ENCODE results near the gene MORN1. TPM values are rescaled to one million over a fixed set of nuclear protein-coding genes. Genes with fewer than 3 reads are reported as not detected.

MORN1 gene
- total RNA-seq, 2 donors from 2014 or later: 7.0 to 8.4 TPM

- ATAC-seq (no peak), DNase-seq (no peak)
- no peaks in the 10 kb centered on the region for H3K9me3 ChIP-seq (ENCODE audit: control insufficient read depth, low read length, poor library complexity, severe bottlenecking)
- Mint-ChIP-seq H3K36me3 (ENCODE audit: low read depth) (no peaks in the 10 kb centered on the region), H3K27ac (no peak overlapping the region), H3K4me3 (no peak overlapping the region), H3K4me1 (no peaks in the 10 kb centered on the region), H3K27me3 (no peaks in the 10 kb centered on the region)
Measured at GRCh38 chr1:2431103-2431502, 39.7 kb upstream of the MORN1 start.

GRCh38 chr1:2430592-2430973, 39.2 kb upstream of the MORN1 start:
- H3K9me3 ChIP-seq (ENCODE audit: control insufficient read depth, low read length, poor library complexity, severe bottlenecking): no peaks in the 10 kb centered on the region
- Mint-ChIP-seq H3K27ac (no peak overlapping the region), H3K4me3 (no peak overlapping the region), H3K4me1 (no peaks in the 10 kb centered on the region), H3K36me3 (ENCODE audit: low read depth) (no peaks in the 10 kb centered on the region), H3K27me3 (no peaks in the 10 kb centered on the region)
- no peak for ATAC-seq
- no peak for DNase-seq

- Mint-ChIP-seq H3K36me3 (ENCODE audit: low read depth) (no peaks in the 10 kb centered on the region), H3K27me3 (no peaks in the 10 kb centered on the region), H3K4me1 (peaks cover 2% of the 10 kb centered on the region), H3K4me3 (no peak overlapping the region), H3K27ac (no peak overlapping the region)
- DNase-seq (no peak), ATAC-seq (no peak)
- no peaks in the 10 kb centered on the region for H3K9me3 ChIP-seq (ENCODE audit: control insufficient read depth, low read length, poor library complexity, severe bottlenecking)
Measured at GRCh38 chr1:2429780-2430591, 38.6 kb upstream of the MORN1 start.

- DNase-seq (no peak), ATAC-seq (no peak)
- H3K9me3 ChIP-seq (ENCODE audit: control insufficient read depth, low read length, poor library complexity, severe bottlenecking): no peaks in the 10 kb centered on the region
- no peak overlapping the region for H3K27ac Mint-ChIP-seq
- no peaks in the 10 kb centered on the region for H3K36me3 Mint-ChIP-seq (ENCODE audit: low read depth)
- no peaks in the 10 kb centered on the region for H3K27me3 Mint-ChIP-seq
- H3K4me3 Mint-ChIP-seq: no peak overlapping the region
- peaks cover 2% of the 10 kb centered on the region for H3K4me1 Mint-ChIP-seq
Measured at GRCh38 chr1:2428490-2428889, 37.1 kb upstream of the MORN1 start.

- peaks cover 2% of the 10 kb centered on the region for H3K4me1 Mint-ChIP-seq
- H3K27ac Mint-ChIP-seq: no peak overlapping the region
- no peaks in the 10 kb centered on the region for H3K9me3 ChIP-seq (ENCODE audit: control insufficient read depth, low read length, poor library complexity, severe bottlenecking)
- no peaks in the 10 kb centered on the region for H3K36me3 Mint-ChIP-seq (ENCODE audit: low read depth)
- H3K4me3 Mint-ChIP-seq: no peak overlapping the region
- no peaks in the 10 kb centered on the region for H3K27me3 Mint-ChIP-seq
- DNase-seq (no peak), ATAC-seq (no peak)
Measured at GRCh38 chr1:2427976-2428375, 36.6 kb upstream of the MORN1 start.

- no peaks in the 10 kb centered on the region for H3K9me3 ChIP-seq (ENCODE audit: control insufficient read depth, low read length, poor library complexity, severe bottlenecking)
- Mint-ChIP-seq H3K4me1 (peaks cover 2% of the 10 kb centered on the region), H3K4me3 (no peak overlapping the region), H3K27me3 (no peaks in the 10 kb centered on the region), H3K27ac (no peak overlapping the region), H3K36me3 (ENCODE audit: low read depth) (no peaks in the 10 kb centered on the region)
- DNase-seq: no peak
- ATAC-seq: no peak
Measured at GRCh38 chr1:2427051-2427450, 35.7 kb upstream of the MORN1 start.

- H3K9me3 ChIP-seq (ENCODE audit: control insufficient read depth, low read length, poor library complexity, severe bottlenecking): no peaks in the 10 kb centered on the region
- Mint-ChIP-seq H3K27ac (no peak overlapping the region), H3K36me3 (ENCODE audit: low read depth) (no peaks in the 10 kb centered on the region), H3K4me1 (peaks cover 2% of the 10 kb centered on the region), H3K4me3 (no peak overlapping the region), H3K27me3 (no peaks in the 10 kb centered on the region)
- no peak for ATAC-seq
- no peak for DNase-seq
Measured at GRCh38 chr1:2426540-2426939, 35.2 kb upstream of the MORN1 start.

GRCh38 chr1:2425892-2426291, 34.5 kb upstream of the MORN1 start:
- no peaks in the 10 kb centered on the region for H3K27me3 Mint-ChIP-seq
- H3K9me3 ChIP-seq (ENCODE audit: control insufficient read depth, low read length, poor library complexity, severe bottlenecking): no peaks in the 10 kb centered on the region
- DNase-seq (no peak), ATAC-seq (no peak)
- peaks cover 2% of the 10 kb centered on the region for H3K4me1 Mint-ChIP-seq
- H3K36me3 Mint-ChIP-seq (ENCODE audit: low read depth): no peaks in the 10 kb centered on the region
- H3K27ac Mint-ChIP-seq: no peak overlapping the region
- no peak overlapping the region for H3K4me3 Mint-ChIP-seq

GRCh38 chr1:2422523-2422922, 31.2 kb upstream of the MORN1 start:
- Mint-ChIP-seq H3K4me3 (no peak overlapping the region), H3K36me3 (ENCODE audit: low read depth) (peaks cover 2% of the 10 kb centered on the region)

GRCh38 chr1:2419416-2419815, 28.1 kb upstream of the MORN1 start:
- peaks cover 2% of the 10 kb centered on the region for H3K36me3 Mint-ChIP-seq (ENCODE audit: low read depth)
- ATAC-seq: no peak
- H3K4me3 Mint-ChIP-seq: no peak overlapping the region
- H3K9me3 ChIP-seq (ENCODE audit: control insufficient read depth, low read length, poor library complexity, severe bottlenecking): no peaks in the 10 kb centered on the region
- H3K27me3 Mint-ChIP-seq: no peaks in the 10 kb centered on the region
- peak overlapping the region; percentile 6 for H3K27ac Mint-ChIP-seq
- DNase-seq: no peak
- H3K4me1 Mint-ChIP-seq: peaks cover 24% of the 10 kb centered on the region

More at GRCh38 chr1:2422523-2422922, 31.2 kb upstream of the MORN1 start:
- ATAC-seq: no peak
- no peaks in the 10 kb centered on the region for H3K9me3 ChIP-seq (ENCODE audit: control insufficient read depth, low read length, poor library complexity, severe bottlenecking)
- H3K4me1 Mint-ChIP-seq: peaks cover 8% of the 10 kb centered on the region
- H3K27me3 Mint-ChIP-seq: no peaks in the 10 kb centered on the region
- no peak overlapping the region for H3K27ac Mint-ChIP-seq
- no peak for DNase-seq

GRCh38 chr1:2418791-2419320, 27.5 kb upstream of the MORN1 start:
- no peak for ATAC-seq
- Mint-ChIP-seq H3K27ac (peak overlapping the region; percentile 6), H3K4me3 (no peak overlapping the region)

GRCh38 chr1:2417833-2418225, 26.5 kb upstream of the MORN1 start:
- H3K9me3 ChIP-seq (ENCODE audit: control insufficient read depth, low read length, poor library complexity, severe bottlenecking): no peaks in the 10 kb centered on the region
- no peak overlapping the region for H3K27ac Mint-ChIP-seq
- H3K4me1 Mint-ChIP-seq: peaks cover 30% of the 10 kb centered on the region
- no peak overlapping the region for H3K4me3 Mint-ChIP-seq
- ATAC-seq (no peak), DNase-seq (no peak)
- peaks cover 2% of the 10 kb centered on the region for H3K36me3 Mint-ChIP-seq (ENCODE audit: low read depth)
- no peaks in the 10 kb centered on the region for H3K27me3 Mint-ChIP-seq

More at GRCh38 chr1:2418791-2419320, 27.5 kb upstream of the MORN1 start:
- DNase-seq: no peak
- Mint-ChIP-seq H3K4me1 (peaks cover 30% of the 10 kb centered on the region), H3K36me3 (ENCODE audit: low read depth) (peaks cover 2% of the 10 kb centered on the region), H3K27me3 (no peaks in the 10 kb centered on the region)
- H3K9me3 ChIP-seq (ENCODE audit: control insufficient read depth, low read length, poor library complexity, severe bottlenecking): no peaks in the 10 kb centered on the region

- Mint-ChIP-seq H3K4me3 (peak overlapping the region; percentile 93), H3K36me3 (ENCODE audit: low read depth) (peaks cover 2% of the 10 kb centered on the region), H3K4me1 (peaks cover 30% of the 10 kb centered on the region), H3K27me3 (no peaks in the 10 kb centered on the region), H3K27ac (peak overlapping the region; percentile 94)
- no peak for ATAC-seq
- DNase-seq: no peak
- H3K9me3 ChIP-seq (ENCODE audit: control insufficient read depth, low read length, poor library complexity, severe bottlenecking): no peaks in the 10 kb centered on the region
Measured at GRCh38 chr1:2417083-2417832, 25.9 kb upstream of the MORN1 start.

Data from T-helper 17 cell (primary cell).